ENCODE measurements around the gene TLE4.
"Not testable (repeated sequence)": the region's sequence is repeated elsewhere in the genome, so short reads cannot be mapped to it uniquely, and the experiment has no call there.

TLE4 gene

DNA sequence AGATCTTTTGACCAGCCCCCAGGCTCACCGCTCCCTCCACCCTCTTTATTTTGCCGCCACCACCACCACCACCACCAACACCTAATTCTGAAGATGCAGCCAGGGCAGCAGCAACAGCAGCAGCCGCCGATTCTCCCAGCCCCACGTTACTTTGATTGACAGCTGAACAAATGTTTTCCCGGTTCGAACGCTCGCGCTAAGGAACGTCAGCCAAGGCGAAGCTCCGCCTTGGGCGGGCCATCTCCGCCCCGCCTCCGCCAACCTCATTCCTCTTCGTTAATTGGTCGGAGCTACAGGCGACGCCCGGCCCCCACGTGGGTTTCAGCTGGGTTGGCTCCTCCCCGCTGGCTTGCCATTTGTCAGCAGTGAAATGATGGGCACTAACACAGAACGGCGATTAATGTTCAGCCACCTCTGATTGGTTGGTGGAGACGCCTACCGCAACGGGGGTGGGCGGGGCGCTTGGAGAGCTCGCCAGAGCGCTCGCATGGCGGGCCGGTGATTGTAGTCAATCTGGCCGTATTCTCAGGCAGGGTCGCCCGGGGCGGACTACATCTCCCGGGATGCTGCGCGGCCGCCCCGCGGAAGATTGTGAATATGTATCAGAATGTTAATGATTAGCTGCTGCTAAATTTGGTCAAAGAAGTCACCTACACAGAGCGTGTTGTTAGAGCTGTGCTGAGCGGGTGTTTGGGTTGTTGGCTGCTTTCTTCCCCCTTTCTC is at the start of gene TLE4:
TSS of gene TLE4 (plus strand) at position 657 of the 723 bp plus-strand sequence. CDS start 826 bp downstream, outside the sequence.
- DNase-seq: peak; percentile 99

DNA sequence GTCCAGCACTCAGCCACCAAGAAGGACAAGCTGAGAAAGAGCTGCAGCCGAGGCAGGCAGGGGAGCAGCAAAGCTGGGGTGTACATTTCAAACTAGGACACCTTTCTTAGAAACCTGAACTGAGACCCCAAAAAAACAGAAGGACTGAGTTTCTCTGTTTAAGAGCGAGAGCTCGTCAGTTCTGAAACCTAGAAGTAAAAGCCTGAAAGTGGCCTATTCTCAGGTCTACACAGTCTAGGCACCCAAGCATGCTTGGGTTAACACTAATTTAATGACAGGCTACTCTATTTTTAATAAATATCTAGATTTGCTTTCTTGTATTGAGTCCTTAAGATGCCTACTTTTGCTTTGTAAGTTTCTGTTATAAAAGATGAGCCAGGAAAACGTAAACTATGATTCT is 49.0 kb upstream of the TLE4 start:
- no peak for DNase-seq

DNA sequence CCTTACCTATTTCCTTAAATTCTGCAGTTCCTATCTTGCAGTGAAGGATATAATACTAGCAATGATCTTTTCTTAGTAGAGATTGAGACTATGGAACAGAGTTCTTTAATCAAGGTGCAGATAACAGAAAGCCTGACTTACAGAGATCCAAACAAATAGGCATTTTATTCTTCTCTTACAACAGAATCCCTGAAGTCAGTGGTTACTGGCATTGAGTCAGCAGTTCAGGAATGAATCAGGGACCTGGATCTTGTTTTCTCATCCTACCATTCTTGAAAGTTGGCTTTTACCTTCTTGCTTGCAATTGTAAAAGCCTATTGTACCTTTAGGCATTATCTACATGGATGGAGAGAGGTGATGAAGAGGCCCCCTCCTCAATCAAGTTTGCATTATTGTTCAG is 47.5 kb upstream of the TLE4 start:
- DNase-seq: no peak

DNA sequence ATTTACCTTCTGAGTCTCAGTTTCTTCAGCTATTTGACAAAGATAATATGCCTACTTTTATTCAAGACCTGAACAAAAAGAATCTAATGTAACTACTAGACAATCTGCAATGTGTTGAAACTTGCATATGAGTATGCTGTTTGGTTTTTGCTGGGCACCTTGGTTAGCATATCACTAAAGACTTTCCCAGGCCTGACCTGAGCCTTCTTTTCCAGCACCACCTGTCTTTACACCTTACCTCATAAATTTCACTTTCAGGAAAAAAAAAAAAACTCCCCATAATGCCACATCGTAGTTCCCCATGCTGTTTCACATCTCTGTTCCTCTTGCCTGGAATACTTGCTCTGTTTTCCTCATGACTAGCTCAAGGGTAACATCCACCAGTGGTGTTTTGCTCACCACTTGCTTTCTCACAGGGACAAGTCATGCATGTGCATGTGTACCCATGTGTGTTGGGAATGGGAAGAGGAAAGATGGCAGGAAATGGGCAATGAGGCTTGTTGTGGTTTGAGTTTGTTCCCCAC is 45.6 kb upstream of the TLE4 start:
- no peak for DNase-seq

DNA sequence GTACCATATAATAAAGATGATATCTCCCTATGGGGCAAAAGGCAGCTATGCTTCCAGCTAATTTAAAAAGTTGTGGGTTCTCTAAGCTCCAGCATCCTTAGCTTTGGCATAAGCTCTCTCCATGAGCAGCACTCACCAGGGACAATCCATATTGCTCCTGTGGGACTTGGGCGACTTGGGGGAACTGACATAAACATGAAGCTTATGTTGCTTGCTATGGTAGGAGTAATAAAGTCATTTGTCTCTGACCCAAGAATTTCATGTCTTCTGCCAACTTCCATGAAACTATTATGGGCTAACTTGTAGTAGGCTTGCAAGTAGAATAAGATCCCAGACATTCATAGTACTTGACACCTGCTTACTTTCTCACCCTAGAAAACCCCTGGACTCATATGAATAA is 36.2 kb upstream of the TLE4 start:
- no peak for DNase-seq

DNA sequence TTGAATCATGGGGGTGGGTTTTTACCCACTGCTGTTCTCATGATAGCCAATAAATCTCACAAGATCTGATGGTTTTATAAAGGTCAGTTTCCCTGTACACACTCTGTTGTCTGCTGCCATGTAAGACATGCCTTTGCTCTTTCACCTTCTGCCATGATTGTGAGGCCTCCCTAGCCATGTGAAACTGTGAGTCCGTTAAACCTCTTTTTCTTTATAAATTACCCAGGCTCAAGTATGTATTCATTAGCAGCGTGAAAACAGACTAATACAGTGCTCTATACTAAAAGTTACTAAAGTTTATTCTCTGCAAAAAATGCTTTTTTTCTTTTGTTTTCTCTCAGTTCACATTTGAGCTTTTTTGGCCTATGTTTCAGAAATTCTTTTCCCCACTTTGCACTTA is 33.9 kb upstream of the TLE4 start:
- DNase-seq: no peak

DNA sequence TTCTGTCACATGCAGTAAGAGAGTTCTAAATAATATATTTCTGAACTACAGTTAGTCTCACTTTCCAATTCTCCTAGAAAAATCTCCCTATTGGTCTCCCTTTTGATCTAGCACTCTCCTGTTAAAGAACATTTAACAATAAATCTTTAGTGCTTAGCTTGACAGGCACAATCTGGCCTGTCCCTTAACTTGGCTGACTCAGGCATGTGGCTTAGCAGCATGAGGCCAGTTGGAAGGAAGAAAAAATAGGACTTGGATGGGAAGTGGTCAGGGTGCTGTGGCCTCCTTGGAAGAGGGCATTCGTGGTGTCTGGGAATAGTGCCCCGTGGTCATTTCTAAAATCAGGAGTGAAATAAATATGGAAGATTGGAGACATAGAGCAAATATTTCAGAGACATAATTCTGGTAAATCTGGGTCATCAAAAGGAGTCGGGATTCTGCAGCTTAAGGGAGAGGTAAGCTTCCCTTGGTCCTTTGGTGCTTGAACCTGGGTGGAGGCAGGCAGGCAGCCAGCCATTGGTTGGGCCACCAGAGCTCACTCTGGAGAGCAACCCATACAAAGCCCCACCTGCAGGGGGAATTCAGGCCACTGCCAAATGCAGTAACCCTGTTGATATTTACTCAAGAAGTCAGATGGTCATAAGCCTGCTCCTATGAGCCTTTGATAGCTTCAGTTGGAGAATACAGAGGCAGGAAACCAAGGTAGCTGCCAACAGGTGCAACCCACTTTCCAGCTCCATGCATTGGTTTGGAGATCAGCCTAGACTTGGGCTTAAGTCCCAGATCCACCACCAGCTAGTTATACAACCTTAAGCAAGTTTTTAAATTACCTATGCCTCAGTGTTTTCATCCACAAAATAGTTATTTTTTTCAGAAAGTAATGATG is 28.8 kb upstream of the TLE4 start:
- no peak for DNase-seq

DNA sequence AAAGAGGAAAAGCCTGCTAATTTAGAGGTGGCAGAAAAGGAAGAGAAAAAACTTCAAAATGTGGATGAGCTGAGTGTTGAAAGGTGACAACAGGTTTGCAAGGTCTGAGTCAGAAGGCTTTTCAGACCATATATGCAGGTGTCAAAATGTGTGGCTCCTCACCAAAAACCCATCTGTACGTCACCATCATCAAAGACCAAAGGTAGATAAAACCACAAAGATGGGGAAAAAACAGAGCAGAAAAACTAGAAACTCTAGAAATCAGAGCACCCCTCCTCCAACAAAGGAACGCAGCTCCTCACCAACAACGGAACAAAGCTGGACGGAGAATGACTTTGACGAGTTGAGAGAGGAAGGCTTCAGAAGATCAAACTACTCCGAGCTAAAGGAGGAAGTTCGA is 27.4 kb upstream of the TLE4 start:
- not testable (repeated sequence) for DNase-seq

DNA sequence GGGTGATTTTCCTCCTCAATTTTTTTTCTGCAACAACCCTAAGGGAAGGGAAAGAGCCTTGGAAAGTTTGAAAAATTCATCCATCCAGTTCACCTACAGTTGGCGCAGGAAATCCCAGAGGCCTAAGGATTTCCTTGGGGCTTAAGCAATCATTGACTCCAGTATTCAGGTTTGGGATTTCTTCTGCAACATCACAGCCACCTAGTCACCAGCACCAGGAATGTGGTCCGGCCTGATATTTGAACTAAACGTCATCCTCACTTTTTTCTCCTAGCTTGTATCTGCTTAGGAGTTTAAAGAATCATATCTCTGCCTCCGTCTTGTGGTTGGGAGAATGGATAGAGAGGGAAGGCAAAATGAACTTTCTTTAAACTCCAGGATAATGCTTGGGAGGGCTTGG is 20.2 kb upstream of the TLE4 start:
- DNase-seq: no peak

DNA sequence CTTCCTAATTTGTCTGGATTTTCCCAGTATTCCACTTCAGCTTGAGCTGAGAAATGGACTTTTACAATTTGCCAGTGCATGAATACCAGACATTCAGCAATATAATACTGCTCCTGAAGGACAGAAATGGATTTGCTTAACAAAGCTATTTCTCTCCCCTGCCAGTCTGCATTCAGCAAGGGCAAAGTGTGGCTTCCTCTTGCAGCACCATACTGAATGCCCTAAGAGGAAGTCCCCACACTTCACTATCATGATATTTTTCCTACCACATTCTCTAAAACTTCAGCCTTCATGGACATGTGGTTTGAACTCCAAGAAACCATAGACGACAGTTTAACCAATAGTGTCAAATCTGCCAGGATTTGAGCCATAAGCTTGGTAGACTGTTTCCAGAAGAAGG is 19.8 kb upstream of the TLE4 start:
- DNase-seq: no peak

DNA sequence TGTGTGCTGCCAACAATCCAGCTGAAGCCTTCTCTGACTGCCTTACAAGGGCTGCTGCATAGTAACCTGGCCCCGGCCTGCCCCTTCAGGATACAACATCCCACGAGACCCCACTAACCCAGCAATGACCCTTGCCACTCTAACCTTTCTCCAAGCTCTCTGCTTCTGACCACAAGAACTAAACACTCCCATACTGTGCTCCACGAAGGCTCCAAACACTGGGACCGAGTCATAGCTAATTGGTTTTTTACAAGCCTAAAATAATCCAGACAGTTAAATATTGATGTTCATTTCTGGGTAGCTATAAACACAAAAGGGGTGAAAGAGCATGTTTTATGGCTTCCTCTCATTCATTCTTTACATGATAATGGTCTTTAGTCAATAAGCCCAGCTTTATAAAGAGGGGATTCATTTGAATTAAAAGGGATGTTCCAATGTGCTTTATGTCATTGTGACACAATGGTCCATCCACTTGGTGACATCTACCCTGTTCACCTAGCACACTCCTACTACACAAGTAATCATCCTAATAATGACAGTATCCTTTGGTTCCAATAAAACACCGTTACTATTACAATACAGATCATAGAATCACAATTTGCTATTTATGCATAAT is 16.2 kb upstream of the TLE4 start:
- DNase-seq: no peak

DNA sequence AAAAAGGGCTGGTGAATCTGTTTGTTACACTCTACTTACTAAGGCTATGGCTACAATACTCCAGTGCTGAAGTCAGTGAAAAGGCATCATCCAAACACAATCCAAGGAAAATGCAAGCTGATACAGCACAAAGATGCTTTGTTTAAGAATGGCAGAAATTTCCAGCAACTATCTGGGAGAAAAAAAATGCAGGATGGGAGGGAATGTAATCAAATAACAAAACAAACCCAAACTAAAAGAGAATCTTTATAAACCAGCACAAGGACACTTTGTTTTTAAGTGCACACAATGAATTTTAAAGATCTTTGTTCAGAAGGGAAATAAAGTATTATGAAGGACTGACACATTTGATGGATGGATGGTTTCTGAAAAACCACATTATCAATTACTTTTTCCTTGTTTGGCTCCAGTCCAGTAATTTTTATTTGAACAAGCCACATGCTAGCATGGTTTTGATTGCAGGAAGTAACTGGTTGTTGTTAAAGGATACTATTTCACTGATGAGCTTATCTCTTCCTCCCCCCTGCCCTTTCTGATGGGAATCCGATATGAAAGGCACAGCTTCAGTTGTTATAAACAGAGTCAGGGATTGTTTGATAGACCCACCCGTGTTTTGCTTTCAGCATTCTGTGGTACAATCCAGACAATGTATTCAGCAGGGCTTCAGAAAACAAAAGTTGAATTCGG is 12.1 kb upstream of the TLE4 start:
- DNase-seq: no peak

DNA sequence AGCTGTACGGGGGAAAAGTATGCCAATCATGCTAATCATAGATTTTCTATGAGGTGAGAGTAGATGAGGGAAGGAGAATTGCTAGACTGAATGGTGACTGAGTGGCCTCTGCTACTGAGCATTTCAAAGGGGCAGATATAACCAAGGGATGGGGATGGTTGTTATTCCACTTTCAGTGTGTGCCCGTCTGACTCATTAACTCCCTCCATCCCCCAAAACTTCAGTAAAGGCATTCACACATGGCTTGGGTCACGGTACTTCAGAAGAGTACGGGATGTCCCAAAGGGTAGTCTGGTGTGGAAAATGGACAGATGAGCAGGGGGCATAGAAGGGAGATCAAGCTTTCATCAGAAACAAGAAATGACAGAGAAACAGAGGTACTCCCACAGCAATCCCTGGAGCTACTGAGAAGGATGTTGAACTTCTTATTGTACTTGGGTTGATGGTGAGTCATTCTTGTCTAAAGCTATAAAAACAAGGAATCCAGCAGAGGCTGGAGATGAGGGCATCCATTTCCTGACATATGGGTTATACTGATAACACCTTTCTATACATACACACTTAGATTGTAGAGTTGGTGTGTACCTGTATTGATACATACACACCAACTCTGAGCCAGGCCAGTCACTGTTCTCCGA is 8.9 kb upstream of the TLE4 start:
- DNase-seq: no peak

DNA sequence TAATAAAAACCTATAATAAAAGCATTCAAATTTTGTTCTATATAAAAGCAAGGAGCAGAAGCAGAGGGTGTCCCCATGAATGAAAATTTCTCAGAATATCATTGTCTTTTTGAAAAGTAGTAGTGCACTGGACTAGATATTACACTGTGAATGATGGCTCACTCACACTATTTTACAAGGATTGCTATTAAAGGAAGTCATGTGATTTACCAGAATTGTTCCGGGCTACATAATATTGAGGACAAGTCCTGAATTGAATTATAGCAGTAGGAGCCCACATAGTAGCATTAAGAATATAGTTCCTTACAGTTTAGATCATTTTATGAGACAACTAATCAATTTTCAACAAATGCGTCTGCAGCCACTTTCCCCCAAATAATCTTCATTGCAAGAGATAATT is 7.7 kb upstream of the TLE4 start:
- DNase-seq: no peak

DNA sequence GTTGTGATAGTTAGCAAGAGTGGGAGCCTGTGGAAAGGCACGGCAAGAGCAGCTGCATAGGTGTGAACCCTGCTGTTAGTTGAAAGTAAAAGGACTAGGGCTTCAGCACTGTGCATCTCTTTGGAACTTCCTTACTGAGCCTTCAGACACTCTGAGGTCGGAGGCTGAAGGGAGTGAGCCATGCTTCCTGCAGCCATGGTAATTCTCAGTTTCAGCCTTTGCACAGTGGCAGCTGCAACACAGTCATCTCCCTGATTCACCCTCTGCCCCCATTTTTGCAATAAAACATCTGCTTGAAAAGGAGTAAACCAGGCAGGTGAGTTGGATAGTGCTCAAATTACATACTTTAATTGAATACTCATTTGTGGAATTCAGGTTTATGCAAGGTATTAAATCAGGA is 6.5 kb upstream of the TLE4 start:
- no peak for DNase-seq

DNA sequence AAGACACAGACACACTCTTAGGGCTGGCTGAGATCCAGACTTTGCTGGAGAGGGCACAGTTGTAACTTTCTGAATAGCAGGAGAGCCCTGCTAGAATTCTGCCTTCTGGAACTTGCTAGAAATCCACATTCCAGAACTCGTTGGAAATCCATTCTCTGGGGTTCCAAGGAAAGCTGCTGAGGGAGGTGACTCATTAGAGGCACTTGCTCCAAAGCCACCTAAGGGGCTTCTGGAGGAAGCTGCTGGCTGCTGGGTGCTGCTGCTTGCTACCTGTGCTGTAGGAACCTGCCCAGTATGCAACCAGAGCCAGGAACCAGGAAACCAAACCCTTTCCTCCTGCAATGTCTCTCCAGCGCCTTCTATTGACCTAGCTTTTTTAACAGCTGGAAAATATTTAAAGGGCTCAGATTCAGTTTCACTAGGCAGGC is 4.1 kb upstream of the TLE4 start:
- no peak for DNase-seq

DNA sequence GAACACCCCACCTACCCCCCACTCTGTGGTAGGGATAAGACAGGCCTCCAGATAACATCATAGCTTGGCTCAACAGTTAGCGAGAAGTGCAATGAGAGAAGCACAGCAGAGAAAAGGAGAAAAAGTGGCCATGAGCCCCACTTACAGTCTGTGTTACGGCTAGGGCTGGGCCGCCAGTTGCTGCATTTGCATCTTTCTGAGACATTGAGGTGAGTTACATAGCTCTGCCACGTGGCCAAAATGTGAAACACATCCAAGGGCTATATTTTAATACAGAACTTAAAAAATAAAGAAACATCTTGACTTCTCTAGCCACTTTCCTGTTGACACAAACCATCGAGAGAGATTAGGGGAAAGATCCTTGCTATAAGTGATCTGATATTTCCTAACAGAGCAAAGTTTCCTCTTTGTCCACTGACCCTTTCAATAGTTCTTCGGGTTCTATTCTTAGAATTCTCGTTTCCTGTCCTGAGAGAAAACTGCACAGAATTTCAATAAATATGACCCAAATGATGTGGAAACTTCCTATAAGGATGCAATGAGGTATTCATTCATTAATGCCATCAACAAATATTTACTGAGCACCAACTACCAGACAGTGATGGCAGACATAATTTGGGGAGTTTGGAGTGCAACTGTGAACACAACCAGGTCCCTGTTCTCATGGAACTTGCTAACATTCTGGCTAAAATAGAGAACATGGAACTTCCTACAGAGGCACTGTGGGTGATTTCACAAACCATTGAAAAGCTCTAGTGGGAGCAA is 3.2 kb upstream of the TLE4 start:
- DNase-seq: no peak

DNA sequence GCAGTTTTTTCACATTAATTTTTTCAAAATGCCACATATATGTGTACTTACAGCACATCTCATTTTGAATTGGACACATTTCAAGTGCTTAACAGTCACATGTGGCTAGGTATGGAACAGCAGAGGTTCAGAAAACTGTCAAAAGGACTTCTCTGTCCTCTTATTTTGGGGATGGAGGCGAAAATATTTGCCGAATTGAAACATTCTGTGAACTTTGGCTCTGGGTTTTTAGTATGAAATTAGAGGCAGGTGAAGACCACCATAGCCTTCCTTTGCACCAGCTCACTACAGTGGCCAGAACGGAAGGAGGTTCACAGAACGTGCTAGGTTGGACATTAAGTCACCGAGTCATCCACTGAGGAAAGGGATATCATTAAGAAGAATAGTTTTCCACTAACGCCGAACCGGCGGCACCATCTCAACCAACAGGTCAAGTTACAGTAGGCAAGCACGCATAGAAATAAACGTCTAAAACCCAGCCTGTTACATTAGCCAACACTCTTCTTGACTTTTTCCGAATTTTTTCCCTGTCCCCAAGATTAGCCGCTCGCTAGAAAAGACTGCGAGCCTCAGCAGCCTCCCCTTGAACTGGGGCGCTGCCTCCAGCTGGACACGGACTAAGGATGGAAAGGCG is 1.8 kb upstream of the TLE4 start:
- DNase-seq: no peak

DNA sequence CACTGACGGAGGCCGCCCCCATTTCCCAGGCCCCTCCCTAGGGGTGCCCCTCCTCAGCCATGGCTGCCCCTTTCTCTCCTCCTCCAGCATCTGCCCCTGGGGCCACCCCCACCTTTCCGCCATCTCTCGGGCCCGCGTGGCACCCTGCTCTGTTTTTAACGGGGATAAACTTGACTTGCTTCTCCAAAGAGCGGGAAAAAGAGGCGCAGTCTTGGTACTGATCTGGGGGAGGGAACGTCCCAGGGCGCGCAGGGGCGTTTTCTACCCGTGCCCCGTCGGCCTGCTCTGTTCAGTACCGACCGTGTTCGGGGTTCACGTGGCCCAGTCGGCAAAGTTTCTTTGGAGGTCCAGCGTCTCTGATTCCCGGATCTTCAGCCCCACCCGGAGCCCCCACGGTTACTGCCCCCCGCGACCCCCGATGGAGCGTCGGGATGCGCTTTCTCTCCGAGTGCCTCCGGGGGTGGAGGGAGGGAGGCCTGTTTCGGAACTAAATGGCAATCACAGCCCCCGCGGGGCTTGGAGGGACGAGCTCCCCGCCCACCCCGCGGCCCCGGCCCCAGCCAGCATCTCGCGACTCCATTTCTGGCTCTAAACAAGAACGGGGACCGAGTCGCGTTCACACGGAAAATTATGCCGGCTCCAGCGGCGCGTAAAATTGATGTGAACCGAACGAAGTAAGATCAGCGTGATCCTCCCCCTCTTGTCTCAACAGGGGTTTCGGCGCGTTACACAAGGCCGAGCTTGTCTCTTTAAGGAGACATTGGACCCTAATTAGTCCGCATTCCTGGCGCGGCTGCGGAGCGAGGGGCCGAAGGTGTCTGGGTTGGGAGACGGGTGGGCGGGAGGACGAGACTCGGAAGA is 1.1 kb upstream of the TLE4 start:
- peak; percentile 72 for DNase-seq

DNA sequence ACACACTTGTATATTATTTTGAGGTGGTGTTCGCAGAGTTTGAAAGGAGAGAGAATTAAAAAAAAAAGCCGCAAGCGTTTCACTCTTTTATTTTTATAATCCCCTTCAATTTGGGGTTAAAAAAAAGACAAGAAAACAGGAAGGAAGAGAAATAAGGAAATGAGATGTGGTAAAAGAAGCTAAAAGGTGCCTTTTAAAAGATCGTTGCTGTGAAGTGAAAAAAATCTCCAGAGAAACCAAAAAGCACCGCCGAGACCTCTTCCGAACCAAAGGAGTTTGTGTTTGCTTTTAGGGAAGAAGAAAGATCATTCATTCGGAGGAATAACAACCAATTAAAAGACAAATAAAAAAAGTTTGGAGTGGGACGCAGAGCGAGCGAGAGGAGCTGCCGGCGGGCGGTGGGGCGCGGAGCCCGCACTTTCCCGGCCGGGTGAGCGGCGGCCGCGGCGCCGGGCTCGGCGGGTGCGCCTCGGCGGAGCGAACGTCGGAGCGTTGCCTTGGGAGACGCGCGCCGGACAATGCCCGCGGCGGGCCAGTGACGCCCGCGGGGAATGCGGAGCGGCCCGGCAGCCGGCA is 355 bp downstream of the TLE4 start:
- no peak for DNase-seq
